ENCODE results near the gene STAC3. TPM values are rescaled to one million over a fixed set of nuclear protein-coding genes. Genes with fewer than 3 reads are reported as not detected.

The STAC3 gene
- total RNA-seq, 1 experiment from 2014 or later: 2.5 TPM

DNA sequence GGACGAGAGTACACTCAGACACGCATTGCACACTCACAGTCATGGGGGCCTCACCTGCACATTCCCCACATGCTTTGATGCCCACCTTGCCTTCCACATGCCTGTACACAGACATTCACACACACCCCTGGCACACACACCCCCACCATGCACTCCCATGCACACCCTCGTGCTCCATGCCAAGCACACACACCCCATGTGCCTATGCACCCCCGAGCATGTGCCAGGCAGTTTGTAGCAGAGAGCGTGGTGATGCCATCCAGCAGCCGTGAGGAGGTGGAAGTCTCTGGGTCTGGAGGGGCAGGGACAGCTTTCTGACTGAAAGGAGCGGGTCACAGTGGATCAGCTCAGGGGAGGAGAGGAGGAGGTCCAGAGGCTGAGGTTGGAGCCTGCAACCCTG lies 45.1 kb downstream of the STAC3 start (continued):
- TF ChIP-seq, protein P1, sequence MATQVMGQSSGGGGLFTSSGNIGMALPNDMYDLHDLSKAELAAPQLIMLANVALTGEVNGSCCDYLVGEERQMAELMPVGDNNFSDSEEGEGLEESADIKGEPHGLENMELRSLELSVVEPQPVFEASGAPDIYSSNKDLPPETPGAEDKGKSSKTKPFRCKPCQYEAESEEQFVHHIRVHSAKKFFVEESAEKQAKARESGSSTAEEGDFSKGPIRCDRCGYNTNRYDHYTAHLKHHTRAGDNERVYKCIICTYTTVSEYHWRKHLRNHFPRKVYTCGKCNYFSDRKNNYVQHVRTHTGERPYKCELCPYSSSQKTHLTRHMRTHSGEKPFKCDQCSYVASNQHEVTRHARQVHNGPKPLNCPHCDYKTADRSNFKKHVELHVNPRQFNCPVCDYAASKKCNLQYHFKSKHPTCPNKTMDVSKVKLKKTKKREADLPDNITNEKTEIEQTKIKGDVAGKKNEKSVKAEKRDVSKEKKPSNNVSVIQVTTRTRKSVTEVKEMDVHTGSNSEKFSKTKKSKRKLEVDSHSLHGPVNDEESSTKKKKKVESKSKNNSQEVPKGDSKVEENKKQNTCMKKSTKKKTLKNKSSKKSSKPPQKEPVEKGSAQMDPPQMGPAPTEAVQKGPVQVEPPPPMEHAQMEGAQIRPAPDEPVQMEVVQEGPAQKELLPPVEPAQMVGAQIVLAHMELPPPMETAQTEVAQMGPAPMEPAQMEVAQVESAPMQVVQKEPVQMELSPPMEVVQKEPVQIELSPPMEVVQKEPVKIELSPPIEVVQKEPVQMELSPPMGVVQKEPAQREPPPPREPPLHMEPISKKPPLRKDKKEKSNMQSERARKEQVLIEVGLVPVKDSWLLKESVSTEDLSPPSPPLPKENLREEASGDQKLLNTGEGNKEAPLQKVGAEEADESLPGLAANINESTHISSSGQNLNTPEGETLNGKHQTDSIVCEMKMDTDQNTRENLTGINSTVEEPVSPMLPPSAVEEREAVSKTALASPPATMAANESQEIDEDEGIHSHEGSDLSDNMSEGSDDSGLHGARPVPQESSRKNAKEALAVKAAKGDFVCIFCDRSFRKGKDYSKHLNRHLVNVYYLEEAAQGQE (IDR thresholded peaks at IDR 0.05; ENCODE audit: low read depth): no peak
- TF ChIP-seq CEBPB (IDR thresholded peaks at IDR 0.05; ENCODE audit: low read depth): no peak
- TF ChIP-seq JUND (IDR thresholded peaks at IDR 0.05): no peak
- TF ChIP-seq CBX3 (IDR thresholded peaks at IDR 0.05; ENCODE audit: low read depth): no peak
- no peak for TF ChIP-seq ZNF274 (IDR thresholded peaks at IDR 0.05; ENCODE audit: low read depth, low read length)
- no peak for TF ChIP-seq SRF (IDR thresholded peaks at IDR 0.05; ENCODE audit: low read depth)

DNA sequence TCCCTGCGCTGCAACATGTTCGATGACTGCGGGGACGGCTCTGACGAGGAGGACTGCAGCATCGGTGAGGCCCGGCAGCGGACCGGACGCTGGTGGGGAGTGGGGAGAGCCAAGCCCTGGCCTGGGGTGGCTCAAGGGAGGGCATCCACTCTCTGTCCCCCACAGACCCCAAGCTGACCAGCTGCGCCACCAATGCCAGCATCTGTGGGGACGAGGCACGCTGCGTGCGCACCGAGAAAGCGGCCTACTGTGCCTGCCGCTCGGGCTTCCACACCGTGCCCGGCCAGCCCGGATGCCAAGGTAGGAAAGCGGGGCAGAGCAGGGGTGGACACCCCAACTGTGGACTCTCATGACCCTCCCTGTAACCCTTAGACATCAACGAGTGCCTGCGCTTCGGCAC lies 45.8 kb downstream of the STAC3 start:
- Histone ChIP-seq H4K20me1 (ENCODE audit: insufficient read depth) (no peaks in the 10 kb centered on the region), H3K27me3 (ENCODE audit: insufficient read depth, low read length) (no peaks in the 10 kb centered on the region), H3K4me1 (ENCODE audit: control insufficient read depth in 1 of 2, insufficient read depth in 2 of 2, low read length in 2 of 2) (no peaks in the 10 kb centered on the region), H3K79me2 (ENCODE audit: insufficient read depth, low read length) (no peaks in the 10 kb centered on the region), H2AFZ (ENCODE audit: low read depth, low read length, poor library complexity, severe bottlenecking) (no peak overlapping the region), H3K9me3 (ENCODE audit: control insufficient read depth in 1 of 2, insufficient read depth in 1 of 2, low read depth in 1 of 2, low read length in 2 of 2) (no peaks in the 10 kb centered on the region), H3K4me3 (replicated peaks in 1 of 2; ENCODE audit: low read depth in 1 of 2, low read length in 2 of 2) (no peak overlapping the region), H3K36me3 (ENCODE audit: control insufficient read depth in 1 of 2, insufficient read depth in 2 of 2, low read length in 2 of 2) (no peaks in the 10 kb centered on the region; a peak in 1 of 4 replicates), H3K27ac (ENCODE audit: low read depth, low read length) (no peak overlapping the region), H3K9ac (ENCODE audit: low read length) (no peak overlapping the region), H3K4me2 (ENCODE audit: low read length) (no peak overlapping the region), H3K9me2 (ENCODE audit: insufficient read depth) (no peaks in the 10 kb centered on the region)
- no TSS peak for BruUV-seq (replicated peaks)
- ChIA-PET RAD21 (ENCODE audit: low non-redundant PET in 1 of 2, low total read pairs in 2 of 2, uncharacterized antibody in 2 of 2, unreplicated experiment in 2 of 2) (no interaction called here), POLR2A (no interaction called here), CTCF (no interaction called here)
- intact Hi-C loops (cut with micrococcal nuclease): no loop called here
- DNase-seq (ENCODE audit: low read depth, low spot score) (no peak), ATAC-seq (no peak)
- TF ChIP-seq SRF (IDR thresholded peaks at IDR 0.05; ENCODE audit: low read depth) (no peak), EZH2phosphoT487 (IDR thresholded peaks at IDR 0.05; ENCODE audit: borderline replicate concordance) (no peak)
